ENCODE results near the gene LRRN3. TPM values are rescaled to one million over a fixed set of nuclear protein-coding genes. Genes with fewer than 3 reads are reported as not detected.

LRRN3 gene
- total and polyA plus RNA-seq, 10 of the 15 experiments (the other 5 are each of a cell fraction or from before 2014, with no cell fraction given), result 0.02 to 0.24 (median 0.11) TPM; not detected in 3

GRCh38 chr7:111173528-111173927 lies 82.6 kb downstream of the LRRN3 start:
- in situ Hi-C loops (cut with MboI), result no loop called here
- H2AFZ ChIP-seq (ENCODE audit: control insufficient read depth, low read depth, low read length), result no peak overlapping the region
- FAIRE-seq, result no peak

GRCh38 chr7:111173990-111174389 lies 83.1 kb downstream of the LRRN3 start:
- ATAC-seq, result peak; percentile 69
- peak; percentile 7 for FAIRE-seq
- Histone ChIP-seq H3K4me1 (ENCODE audit: control insufficient read depth, insufficient read depth, low read length) (no peaks in the 10 kb centered on the region), H4K20me1 (ENCODE audit: control insufficient read depth, insufficient read depth) (no peaks in the 10 kb centered on the region), H3K9ac (ENCODE audit: control insufficient read depth, insufficient read depth, low read length) (no peak overlapping the region), H2AFZ (ENCODE audit: control insufficient read depth, low read depth, low read length) (no peak overlapping the region), H3K36me3 (ENCODE audit: control insufficient read depth in 2 of 2, insufficient read depth in 2 of 2, low read length in 1 of 2) (no peaks in the 10 kb centered on the region), H3K27ac (ENCODE audit: control insufficient read depth, insufficient read depth) (no peak overlapping the region), H3K4me3 (no peak overlapping the region), H3K79me2 (ENCODE audit: control insufficient read depth, insufficient read depth, low read length) (no peaks in the 10 kb centered on the region), H3K27me3 (replicated peaks in 1 of 2; ENCODE audit: control insufficient read depth in 2 of 2, insufficient read depth in 2 of 2, low read length in 1 of 2) (no peaks in the 10 kb centered on the region), H3K4me2 (ENCODE audit: control insufficient read depth, insufficient read depth) (no peak overlapping the region), H3K9me3 (replicated peaks; ENCODE audit: control insufficient read depth, insufficient read depth, low read length) (no peaks in the 10 kb centered on the region)
- no peak for DNase-seq (ENCODE audit: low read depth, low spot score)
- intact Hi-C loops (cut with micrococcal nuclease; ENCODE audit: unreplicated experiment) (no loop called here), in situ Hi-C loops (cut with MboI) (no loop called here)
- ChIA-PET SMC1A (ENCODE audit: uncharacterized antibody, unreplicated experiment) (interaction anchor here (1.0 kb wide), 2 partner anchors 36 to 38 kb away, joined by 3 to 5 read pairs; no protein-coding TSS in a partner anchor), CTCF (no interaction called here), RAD21 (ENCODE audit: unreplicated experiment) (no interaction called here), POLR2A (no interaction called here)
- BruUV-seq (replicated peaks), result no TSS peak
- WGBS (ENCODE audit: insufficient coverage, insufficient replicate concordance, low lambda C conversion rate, missing lambda C conversion rate), result 39% methylated on average over 2 of the region's 2 CpGs
- TF ChIP-seq POU2F2 (IDR thresholded peaks at IDR 0.05; ENCODE audit: borderline replicate concordance, low read depth, low read length), result no peak
- no peak for TF ChIP-seq USF2 (IDR thresholded peaks at IDR 0.05; ENCODE audit: borderline replicate concordance, low read depth, low read length)
- no peak for TF ChIP-seq HDGF (IDR thresholded peaks at IDR 0.05)
- no peak for TF ChIP-seq TCF12 (IDR thresholded peaks at IDR 0.05; ENCODE audit: low read depth, low read length)
- TF ChIP-seq EZH2 (IDR thresholded peaks at IDR 0.05; ENCODE audit: borderline replicate concordance, control insufficient read depth, low read depth, low read length), result no peak
- TF ChIP-seq MYB (IDR thresholded peaks at IDR 0.05; ENCODE audit: borderline replicate concordance, low read depth, low read length), result no peak
- TF ChIP-seq TBL1XR1 (IDR thresholded peaks at IDR 0.05; ENCODE audit: low read depth, low read length), result no peak
- TF ChIP-seq NFIC (IDR thresholded peaks at IDR 0.05; ENCODE audit: low read depth, low read length), result no peak
- no peak for TF ChIP-seq NBN (IDR thresholded peaks at IDR 0.05)
- no peak for TF ChIP-seq IRF5 (IDR thresholded peaks at IDR 0.05; ENCODE audit: borderline replicate concordance)

More at GRCh38 chr7:111173528-111173927, 82.6 kb downstream of the LRRN3 start:
- Histone ChIP-seq H3K4me2 (ENCODE audit: control insufficient read depth, insufficient read depth) (no peak overlapping the region), H3K9ac (ENCODE audit: control insufficient read depth, insufficient read depth, low read length) (no peak overlapping the region), H3K36me3 (ENCODE audit: control insufficient read depth in 2 of 2, insufficient read depth in 2 of 2, low read length in 1 of 2) (no peaks in the 10 kb centered on the region), H4K20me1 (ENCODE audit: control insufficient read depth, insufficient read depth) (no peaks in the 10 kb centered on the region), H3K27me3 (replicated peaks in 1 of 2; ENCODE audit: control insufficient read depth in 2 of 2, insufficient read depth in 2 of 2, low read length in 1 of 2) (no peaks in the 10 kb centered on the region), H3K27ac (ENCODE audit: control insufficient read depth, insufficient read depth) (no peak overlapping the region), H3K79me2 (ENCODE audit: control insufficient read depth, insufficient read depth, low read length) (no peaks in the 10 kb centered on the region), H3K4me1 (ENCODE audit: control insufficient read depth, insufficient read depth, low read length) (no peaks in the 10 kb centered on the region), H3K9me3 (replicated peaks; ENCODE audit: control insufficient read depth, insufficient read depth, low read length) (no peaks in the 10 kb centered on the region), H3K4me3 (no peak overlapping the region)
- CTCF ChIA-PET, result interaction anchor here (0.6 kb wide), 1 partner anchor 36 kb away, joined by 3 read pairs; no protein-coding TSS in a partner anchor
- RAD21 ChIA-PET (ENCODE audit: unreplicated experiment), result no interaction called here
- 18% methylated on average over 2 of the region's 2 CpGs for WGBS (ENCODE audit: insufficient coverage, insufficient replicate concordance, low lambda C conversion rate, missing lambda C conversion rate)
- SMC1A ChIA-PET (ENCODE audit: uncharacterized antibody, unreplicated experiment), result interaction anchor here (1.0 kb wide), 2 partner anchors 35 to 38 kb away, joined by 3 to 5 read pairs; no protein-coding TSS in a partner anchor
- ATAC-seq, result no peak
- no TSS peak for BruUV-seq (replicated peaks)
- intact Hi-C loops (cut with micrococcal nuclease; ENCODE audit: unreplicated experiment), result no loop called here
- POLR2A ChIA-PET, result no interaction called here
- TF ChIP-seq FOXM1 (IDR thresholded peaks at IDR 0.05; ENCODE audit: low read depth, low read length) (no peak), NBN (IDR thresholded peaks at IDR 0.05) (no peak), RFX5 (IDR thresholded peaks at IDR 0.05; ENCODE audit: low read depth, low read length) (no peak), IRF4 (IDR thresholded peaks at IDR 0.05; ENCODE audit: low read depth, low read length) (no peak), STAT3 (IDR thresholded peaks at IDR 0.05; ENCODE audit: low read depth, low read length) (no peak), RELA (IDR thresholded peaks at IDR 0.05; ENCODE audit: borderline replicate concordance, partially characterized antibody) (no peak), CREM (IDR thresholded peaks at IDR 0.05; ENCODE audit: low read depth) (no peak)
- no peak for DNase-seq (ENCODE audit: low read depth, low spot score)

Data from GM12878 (cell line).